ENCODE results near the gene STAU1.

- TF ChIP-seq CTCF (IDR thresholded peaks at IDR 0.05) (no peak), POLR2A (IDR thresholded peaks at IDR 0.05) (no peak)
Observed at GRCh38 chr20:49119988-49120387, 68.1 kb downstream of the STAU1 start.
